Adrenal gland (tissue), 12 donors: ENCODE data around the gene PRR7. TPM values are rescaled to one million over a fixed set of nuclear protein-coding genes. Genes with fewer than 3 reads are reported as not detected.
A peak's percentile ranks its signal among the peaks of the same experiment; 100 is the strongest.

Experiments
- DNase-seq, 7 donors: peaks; one replicate each; pipeline ENCODE4 v3.0.0-alpha.2; 2019 to 2020
- H3K27ac ChIP-seq, 5 donors: fragments of 200-600 bp; sonication (generic) in 4 of 5; 1 replicate in 3 of 5; 2 replicates in 2 of 5; pipeline versions ENCODE4 v1.5.1 to v1.8.0; 2016 to 2020; ENCODE audit warnings: mild to moderate bottlenecking in 1 of 5
- H3K27me3 ChIP-seq: fragments of 200-600 bp; 2 replicates; pipeline ENCODE4 v1.8.0; 2021
- H3K36me3 ChIP-seq, 2 donors: fragments of 200-600 bp; replicated peaks in 1 of 2; 1 replicate in 1 of 2; 2 replicates in 1 of 2; pipeline versions ENCODE4 v1.5.1 to v1.8.0; 2018 to 2022
- H3K4me1 ChIP-seq, 2 donors: fragments of 200-600 bp; replicated peaks in 1 of 2; 1 replicate in 1 of 2; 2 replicates in 1 of 2; pipeline versions ENCODE4 v1.5.1 to v1.8.0; 2018 to 2021
- H3K4me3 ChIP-seq, 4 donors: fragments of 200-600 bp; sonication (generic) in 3 of 4; one replicate each; pipeline ENCODE4 v1.5.1; 2016 to 2018
- H3K9me3 ChIP-seq, 3 donors: fragments of 200-600 bp; sonication (generic) in 1 of 3; replicated peaks in 1 of 3; 1 replicate in 2 of 3; 2 replicates in 1 of 3; pipeline versions ENCODE4 v1.5.1 to v1.8.0; 2016 to 2021
- POLR2A ChIP-seq, 2 donors: fragments of 450-650 bp; IDR thresholded peaks; one replicate each; pipeline ENCODE4 v1.6.1; 2017; ENCODE audit warnings: antibody characterized with exemption in 2 of 2, mild to moderate bottlenecking in 2 of 2, moderate library complexity in 1 of 2
- WGBS, 4 donors: extraction: QIAGEN DNeasy Blood & Tissue Kit in 2 of 4; methylation state at CpG; one replicate each; pipeline versions ENCODE4 v1.1.5 to v1.1.7; 2013 to 2017; 5-methylcytosine and 5-hydroxymethylcytosine counted together
- intact Hi-C, 2 donors: fragments of 100-400 bp; cut with DNase I; formaldehyde crosslinking; loops; one replicate each; pipeline versions ENCODE4 v1.14.1 to v1.15.0; 2022 to 2023
- polyA plus RNA-seq, 3 donors: library from polyadenylated mRNA; stranded (reverse); fragments of 200-250 nt in 2 of 3; fragments of 350-450 nt in 1 of 3; fragmentation: Illumina TruSeq in 1 of 3; extraction: RNeasy Lipid Tissue Mini Kit (QIAGEN cat#74804) in 1 of 3; gene quantifications; one replicate each; pipeline ENCODE4 v1.2.3, GENCODE V29; 2013 to 2014
- total RNA-seq, 9 donors: library from RNA; depleted of rRNA in 4 of 9; stranded (reverse); fragments of >200 nt in 4 of 9; fragments of 120-200 nt in 1 of 9; fragmentation: NEBNext Ultra II Directional in 1 of 9; extraction: Animal tissue kit (Norgen Biotek cat#: 25700) in 1 of 9; gene quantifications; one replicate each; pipeline versions ENCODE4 v1.1.0 to v1.2.4, GENCODE V29; 2013 to 2023
- TF ChIP-seq, protein P1 (sequence below), 6 experiments: fragments of 450-650 bp in 4 of 6; fragments of 200-600 bp in 2 of 6; sonication (generic) in 1 of 6; IDR thresholded peaks; 1 replicate in 5 of 6; 2 replicates in 1 of 6; pipeline versions ENCODE4 v1.5.1 to v1.8.0; 2016 to 2021; ENCODE audit warnings: antibody characterized with exemption in 6 of 6, mild to moderate bottlenecking in 2 of 6, moderate library complexity in 1 of 6
- donor health status: healthy with polysubstance abuse.
- donor health status: Bipolar disorder and iron deficiency.
- donor health status: DM: yes; HTN: yes; CAD: no.
- donor health status: DM: no; HTN: no; CAD: no.
- donor health status: DM: no; HTN: no; CAD: no.
- donor health status: DM: yes; HTN: yes; CAD: no.

PRR7 gene
- total and polyA plus RNA-seq, 12 donors = 0.55 to 13.5 (median 6.1) TPM; not detected in 1

DNA sequence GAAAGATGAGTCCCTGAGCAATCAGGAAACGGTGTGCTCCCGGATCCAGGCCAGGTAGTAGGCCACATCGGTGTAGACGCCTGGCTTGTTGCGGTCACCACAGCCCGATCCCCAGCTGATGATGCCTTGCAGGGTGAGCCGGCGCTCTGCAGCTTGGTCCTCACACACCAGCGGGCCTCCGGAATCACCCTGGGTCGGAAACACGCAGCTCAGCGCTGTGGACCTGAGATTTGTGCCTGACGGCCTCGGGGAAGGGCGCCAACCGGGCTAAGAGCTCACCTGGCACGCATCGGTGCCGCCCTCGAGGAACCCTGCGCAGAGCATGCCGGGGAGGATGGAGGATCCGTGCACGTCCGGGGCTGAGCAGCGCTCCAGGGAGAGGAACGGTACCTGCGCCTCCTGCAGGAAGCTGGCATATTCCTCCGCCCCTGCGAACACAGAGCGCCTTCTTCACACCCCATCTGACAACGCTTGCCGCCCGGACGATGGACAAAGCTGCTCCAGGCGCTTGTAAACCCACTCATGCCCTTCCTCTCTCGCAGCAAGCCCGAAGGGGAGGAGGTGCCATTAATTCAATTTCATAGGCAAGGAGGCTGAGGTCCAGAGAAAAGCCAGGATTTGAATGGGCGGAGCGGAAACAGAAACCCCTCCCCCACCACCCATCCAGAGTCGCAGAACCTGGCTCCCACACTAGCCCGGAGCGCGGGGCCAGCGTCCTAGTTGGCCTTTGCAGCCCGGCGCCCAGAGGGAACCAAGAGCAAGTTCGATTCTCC is 44.2 kb upstream of the PRR7 start:
- Histone ChIP-seq H3K4me3 (no peak overlapping the region), H3K27me3 (peaks cover 65% of the 10 kb centered on the region), H3K27ac (no peak overlapping the region), H3K9me3 (no peaks in the 10 kb centered on the region), H3K4me1 (peaks cover 13 to 27% of the 10 kb centered on the region in 2 donors), H3K36me3 (no peaks in the 10 kb centered on the region)
- peak in 6 of 7 donors; percentile 54 to 77 (median 56) for DNase-seq
- intact Hi-C loops = no loop called here
- WGBS, 4 donors = 5 to 6% (median 5%) methylated on average over 11 to 49 of the region's 49 CpGs
- no peak for TF ChIP-seq POLR2A (IDR thresholded peaks at IDR 0.05)
- TF ChIP-seq, protein P1, sequence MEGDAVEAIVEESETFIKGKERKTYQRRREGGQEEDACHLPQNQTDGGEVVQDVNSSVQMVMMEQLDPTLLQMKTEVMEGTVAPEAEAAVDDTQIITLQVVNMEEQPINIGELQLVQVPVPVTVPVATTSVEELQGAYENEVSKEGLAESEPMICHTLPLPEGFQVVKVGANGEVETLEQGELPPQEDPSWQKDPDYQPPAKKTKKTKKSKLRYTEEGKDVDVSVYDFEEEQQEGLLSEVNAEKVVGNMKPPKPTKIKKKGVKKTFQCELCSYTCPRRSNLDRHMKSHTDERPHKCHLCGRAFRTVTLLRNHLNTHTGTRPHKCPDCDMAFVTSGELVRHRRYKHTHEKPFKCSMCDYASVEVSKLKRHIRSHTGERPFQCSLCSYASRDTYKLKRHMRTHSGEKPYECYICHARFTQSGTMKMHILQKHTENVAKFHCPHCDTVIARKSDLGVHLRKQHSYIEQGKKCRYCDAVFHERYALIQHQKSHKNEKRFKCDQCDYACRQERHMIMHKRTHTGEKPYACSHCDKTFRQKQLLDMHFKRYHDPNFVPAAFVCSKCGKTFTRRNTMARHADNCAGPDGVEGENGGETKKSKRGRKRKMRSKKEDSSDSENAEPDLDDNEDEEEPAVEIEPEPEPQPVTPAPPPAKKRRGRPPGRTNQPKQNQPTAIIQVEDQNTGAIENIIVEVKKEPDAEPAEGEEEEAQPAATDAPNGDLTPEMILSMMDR (IDR thresholded peaks at IDR 0.05) = peak in 4 of 6 experiments; percentile 24 to 42 (median 38)

DNA sequence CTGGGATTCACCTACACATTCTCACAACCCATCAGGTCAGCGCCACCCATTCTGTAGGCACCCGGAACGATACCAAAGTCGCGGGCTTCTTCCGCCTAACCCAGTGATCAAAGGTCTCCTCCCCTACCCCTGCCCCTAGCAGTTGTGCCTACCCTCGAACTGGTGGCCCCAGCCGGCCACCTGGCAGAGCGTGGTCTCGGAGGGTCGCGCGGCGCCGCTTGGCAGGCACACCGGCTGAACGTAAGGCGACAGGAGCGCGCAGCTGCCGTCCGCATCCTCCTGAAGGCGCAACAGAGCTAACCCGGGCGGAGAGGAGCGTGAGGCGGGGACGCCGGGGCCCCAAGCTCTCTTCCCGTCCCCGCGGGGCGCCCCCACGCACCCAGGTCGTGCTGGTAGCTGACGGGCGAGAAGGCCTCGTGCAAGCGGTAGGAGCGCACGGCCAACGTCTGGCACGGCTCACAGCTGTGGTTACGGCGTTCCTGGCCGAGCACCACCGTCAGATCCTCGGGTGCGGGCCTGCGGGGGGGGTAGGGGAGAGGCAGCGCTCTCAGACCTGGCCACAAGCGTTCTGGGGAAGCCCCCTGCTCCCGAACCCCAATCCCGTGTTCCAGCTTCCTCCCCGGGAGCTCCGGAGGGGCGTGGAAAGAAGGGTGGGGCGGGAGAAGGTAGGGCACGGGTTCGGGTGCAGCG is 43.4 kb upstream of the PRR7 start:
- WGBS, 4 donors = 2 to 19% (median 2%) methylated on average over 6 to 61 of the region's 61 CpGs
- DNase-seq = no peak
- no peaks in the 10 kb centered on the region for H3K36me3 ChIP-seq
- H3K4me1 ChIP-seq = peaks cover 13 to 27% of the 10 kb centered on the region in 2 donors
- H3K27me3 ChIP-seq = peaks cover 58% of the 10 kb centered on the region
- H3K4me3 ChIP-seq = peak overlapping the region in 1 of 4 donors; percentile 54
- no peak overlapping the region for H3K27ac ChIP-seq
- intact Hi-C loops = no loop called here
- no peaks in the 10 kb centered on the region for H3K9me3 ChIP-seq
- TF ChIP-seq POLR2A (IDR thresholded peaks at IDR 0.05) = no peak
- TF ChIP-seq, protein P1 (IDR thresholded peaks at IDR 0.05) = no peak

DNA sequence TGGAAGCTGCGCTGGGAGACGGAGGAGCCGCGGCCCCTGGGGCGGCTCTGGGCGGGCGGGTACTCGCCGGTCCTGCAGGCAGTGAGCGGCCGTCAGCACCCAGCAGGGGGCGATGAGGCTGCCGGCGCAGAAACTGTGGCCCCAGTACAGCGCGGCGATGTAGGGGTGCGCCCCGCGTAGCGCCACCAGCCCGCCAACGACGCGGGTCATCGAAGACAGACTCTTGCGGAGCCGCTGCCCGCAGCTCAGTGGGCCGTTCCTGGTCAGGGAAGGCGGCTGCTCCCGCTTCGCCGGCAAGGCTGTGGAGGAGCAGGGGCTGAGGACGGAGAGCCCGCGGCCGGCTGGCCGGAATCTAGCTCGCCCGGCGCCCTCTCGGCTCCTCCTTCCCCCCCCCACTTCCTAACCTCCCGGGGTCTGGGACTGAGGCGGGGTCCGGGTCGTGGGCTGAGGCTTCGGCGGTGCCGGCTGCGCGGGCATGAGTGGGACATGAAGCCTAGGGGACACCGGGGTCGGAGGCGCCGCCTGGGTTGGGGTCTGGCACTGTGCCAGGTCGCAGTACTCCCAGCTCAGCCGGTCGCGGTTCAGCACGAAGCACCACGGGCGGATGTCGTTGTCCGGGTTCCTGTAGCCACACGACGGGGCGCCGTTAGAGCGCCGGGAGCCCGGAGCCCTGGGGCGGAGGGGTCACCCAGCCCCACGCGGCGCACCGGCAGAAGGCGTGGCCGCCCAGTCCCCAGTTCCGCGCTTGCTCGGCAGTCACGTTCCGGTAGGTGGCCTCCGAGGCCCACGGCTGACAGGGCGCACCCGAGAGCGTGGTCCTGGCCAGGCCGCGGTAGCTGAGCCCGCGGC is 42.6 kb upstream of the PRR7 start:
- H3K9me3 ChIP-seq = no peaks in the 10 kb centered on the region
- no peak for TF ChIP-seq POLR2A (IDR thresholded peaks at IDR 0.05)
- TF ChIP-seq, protein P1 (IDR thresholded peaks at IDR 0.05) = peak; percentile 41 to 90 (median 68)
- intact Hi-C loops = loop anchor here in 1 of 2 donors (2.0 kb wide), 1 partner anchor 51 kb away; no protein-coding TSS in a partner anchor
- no peak overlapping the region for H3K27ac ChIP-seq
- H3K36me3 ChIP-seq = no peaks in the 10 kb centered on the region
- peak; percentile 81 to 93 (median 87) for DNase-seq
- peaks cover 50% of the 10 kb centered on the region for H3K27me3 ChIP-seq
- 0 to 3% (median 1%) methylated on average over 8 to 93 of the region's 93 CpGs for WGBS, 4 donors
- H3K4me3 ChIP-seq = peak overlapping the region in 2 of 4 donors; percentile 5 to 54
- peaks cover 13 to 27% of the 10 kb centered on the region in 2 donors for H3K4me1 ChIP-seq
